ENCODE measurements around the gene CENPA.
"Not testable (repeated sequence)": the region's sequence is repeated elsewhere in the genome, so short reads cannot be mapped to it uniquely, and the experiment has no call there.

The CENPA gene

DNA sequence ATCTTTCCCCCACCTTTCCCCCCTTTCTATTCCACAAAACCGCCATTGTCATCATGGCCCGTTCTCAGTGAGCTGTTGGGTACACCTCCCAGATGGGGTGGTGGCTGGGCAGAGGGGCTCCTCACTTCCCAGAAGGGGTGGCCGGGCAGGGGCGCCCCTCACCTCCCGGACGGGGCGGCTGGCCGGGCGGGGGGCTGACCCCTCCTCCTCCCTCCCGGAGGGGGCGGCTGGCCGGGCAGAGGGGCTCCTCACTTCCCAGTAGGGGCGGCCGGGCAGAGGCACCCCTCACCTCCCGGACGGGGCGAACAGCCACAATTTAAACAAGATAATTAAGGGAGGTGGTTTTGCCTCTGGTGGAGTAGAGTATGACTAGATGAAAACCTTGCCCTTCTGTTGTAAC lies 9.3 kb downstream of the CENPA start:
- not testable (repeated sequence) for DNase-seq

- DNase-seq, result no peak
Measured at GRCh38 chr2:26801328-26801727, 15.5 kb downstream of the CENPA start.

- no peak for DNase-seq
Measured at GRCh38 chr2:26801796-26802195, 15.9 kb downstream of the CENPA start.

- DNase-seq, result no peak
Measured at GRCh38 chr2:26805241-26805676, 19.4 kb downstream of the CENPA start.

DNA sequence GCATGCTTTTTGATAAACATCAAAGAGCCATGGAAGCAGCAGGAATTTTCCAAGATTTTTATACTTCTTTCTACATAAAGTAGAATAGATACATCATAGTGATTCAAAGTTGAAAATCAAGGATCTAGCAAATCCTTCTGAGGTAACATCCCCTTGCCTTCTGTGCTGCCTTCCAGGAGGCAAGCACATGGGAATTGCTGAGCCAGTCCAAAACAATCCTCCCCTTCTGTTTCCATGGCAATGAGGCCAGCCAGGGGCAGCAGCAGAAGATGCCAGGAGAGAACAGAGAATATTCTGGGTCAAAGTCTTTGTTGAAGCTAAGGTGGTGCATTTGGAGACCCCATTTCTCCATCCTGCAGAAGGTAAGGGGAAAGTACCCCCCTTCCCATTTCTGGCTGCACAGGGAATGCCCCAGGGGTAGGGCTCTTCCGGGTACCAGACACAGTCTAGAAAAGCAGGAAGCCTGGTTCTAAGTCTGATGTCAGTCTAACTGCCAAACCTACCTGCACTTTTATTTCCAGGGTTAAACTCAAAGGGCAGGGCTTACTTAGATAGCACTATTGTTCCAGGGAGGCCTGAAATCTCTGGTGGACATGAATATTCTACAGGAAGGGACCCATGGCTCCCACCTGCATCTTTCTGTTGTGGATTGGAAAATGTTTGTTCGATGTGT lies 22.1 kb downstream of the CENPA start:
- no peak for DNase-seq

DNA sequence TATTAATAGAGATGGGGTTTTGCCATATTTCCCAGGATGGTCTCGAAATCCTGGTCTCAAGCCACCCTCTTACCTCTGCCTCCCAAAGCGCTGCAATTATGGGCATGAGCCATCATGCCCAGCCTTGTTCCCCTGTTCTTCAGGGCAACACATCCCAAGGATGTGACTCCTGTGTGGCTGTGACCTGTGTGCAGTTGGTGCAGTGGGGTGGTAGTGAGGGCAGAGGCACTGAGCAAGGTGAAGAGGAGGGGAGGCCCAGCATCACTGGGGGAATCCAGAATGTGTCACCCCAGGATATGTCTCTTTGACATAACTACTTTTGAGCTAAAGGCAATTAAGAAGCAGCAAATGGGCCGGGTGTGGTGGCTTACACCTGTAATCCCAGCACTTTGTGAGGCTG lies 23.4 kb downstream of the CENPA start:
- no peak for DNase-seq

- peak in 1 of 2 donors; percentile 63 for DNase-seq
Measured at GRCh38 chr2:26809876-26810577, 24.2 kb downstream of the CENPA start.

GRCh38 chr2:26811261-26811660 lies 25.4 kb downstream of the CENPA start:
- no peak for DNase-seq

GRCh38 chr2:26811791-26812694 lies 26.2 kb downstream of the CENPA start:
- DNase-seq, result no peak

- no peak for DNase-seq
Measured at GRCh38 chr2:26812731-26813130, 26.9 kb downstream of the CENPA start.

DNA sequence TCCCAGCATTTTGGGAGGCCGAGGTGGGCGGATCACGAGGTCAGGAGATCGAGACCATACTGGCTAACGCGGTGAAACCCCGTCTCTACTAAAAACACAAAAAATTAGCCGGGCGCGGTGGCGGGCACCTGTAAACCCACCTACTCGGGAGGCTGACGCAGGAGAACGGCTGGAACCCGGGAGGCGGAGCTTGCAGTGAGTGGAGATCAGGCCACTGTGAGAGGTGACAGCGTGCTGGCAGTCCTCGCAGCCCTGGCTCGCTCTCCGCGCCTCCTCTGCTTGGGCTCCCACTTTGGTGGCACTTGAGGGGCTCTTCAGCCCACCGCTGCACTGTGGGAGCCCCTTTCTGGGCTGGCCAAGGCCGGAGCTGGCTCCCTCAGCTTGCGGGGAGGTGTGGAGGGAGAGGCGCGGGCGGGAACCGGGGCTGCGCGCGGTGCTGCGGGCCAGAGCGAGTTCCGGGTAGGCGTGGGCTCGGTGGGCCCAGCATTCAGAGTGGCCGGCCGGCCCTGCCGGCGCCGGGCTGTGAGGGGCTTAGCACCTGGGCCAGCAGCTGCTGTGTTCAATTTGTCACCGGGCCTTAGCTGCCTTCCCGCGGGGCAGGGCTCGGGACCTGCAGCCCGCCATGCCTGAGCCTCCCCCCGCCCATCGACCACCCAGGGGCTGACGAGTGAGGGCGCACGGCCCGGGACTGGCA lies 28.4 kb downstream of the CENPA start:
- not testable (repeated sequence) for DNase-seq

DNA sequence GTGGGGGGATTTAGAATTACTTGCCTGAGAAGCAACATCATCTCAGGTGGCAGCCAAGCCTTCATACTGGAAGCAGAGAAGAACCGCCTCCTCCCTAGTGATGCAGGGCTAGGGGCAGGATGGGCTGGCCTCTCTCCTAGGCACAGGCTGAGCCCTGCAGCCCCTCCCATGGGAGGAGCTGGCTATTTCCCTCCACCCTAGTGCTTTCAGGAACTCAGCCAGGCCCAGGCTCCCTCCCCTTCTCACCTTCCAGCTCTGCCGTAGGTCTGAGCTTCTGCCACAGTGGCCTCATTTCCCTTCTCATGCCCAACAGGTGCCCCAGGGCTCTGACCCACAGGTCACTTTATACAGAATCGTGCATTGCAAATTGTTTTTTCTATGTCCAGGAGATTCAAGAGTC lies 31.0 kb downstream of the CENPA start:
- DNase-seq, result no peak

GRCh38 chr2:26818255-26818654 lies 32.4 kb downstream of the CENPA start:
- DNase-seq, result no peak

DNA sequence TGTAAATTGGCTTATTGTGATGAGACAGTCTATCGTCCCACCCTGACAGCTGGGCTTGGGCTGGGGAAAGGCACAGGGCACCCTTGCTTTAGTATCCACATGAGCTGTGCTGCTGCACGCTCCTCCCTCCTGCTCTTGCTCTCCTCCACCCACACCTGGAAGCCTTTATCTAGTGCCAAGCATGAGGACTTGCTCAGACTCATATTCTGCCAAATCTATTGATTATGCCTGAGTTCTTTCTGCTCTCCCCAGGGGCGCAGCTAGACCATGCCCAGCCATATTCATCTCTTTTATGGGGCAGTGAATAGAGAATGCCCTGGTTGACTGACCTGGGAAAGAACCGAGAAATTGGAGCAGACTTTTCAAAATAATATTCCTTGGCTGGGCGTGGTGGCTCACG lies 33.1 kb downstream of the CENPA start:
- no peak for DNase-seq

GRCh38 chr2:26820932-26821331 lies 35.1 kb downstream of the CENPA start:
- DNase-seq, result no peak

- no peak for DNase-seq
Measured at GRCh38 chr2:26822877-26823276, 37.0 kb downstream of the CENPA start.

- no peak for DNase-seq
Measured at GRCh38 chr2:26838121-26838906, 52.5 kb downstream of the CENPA start.

DNA sequence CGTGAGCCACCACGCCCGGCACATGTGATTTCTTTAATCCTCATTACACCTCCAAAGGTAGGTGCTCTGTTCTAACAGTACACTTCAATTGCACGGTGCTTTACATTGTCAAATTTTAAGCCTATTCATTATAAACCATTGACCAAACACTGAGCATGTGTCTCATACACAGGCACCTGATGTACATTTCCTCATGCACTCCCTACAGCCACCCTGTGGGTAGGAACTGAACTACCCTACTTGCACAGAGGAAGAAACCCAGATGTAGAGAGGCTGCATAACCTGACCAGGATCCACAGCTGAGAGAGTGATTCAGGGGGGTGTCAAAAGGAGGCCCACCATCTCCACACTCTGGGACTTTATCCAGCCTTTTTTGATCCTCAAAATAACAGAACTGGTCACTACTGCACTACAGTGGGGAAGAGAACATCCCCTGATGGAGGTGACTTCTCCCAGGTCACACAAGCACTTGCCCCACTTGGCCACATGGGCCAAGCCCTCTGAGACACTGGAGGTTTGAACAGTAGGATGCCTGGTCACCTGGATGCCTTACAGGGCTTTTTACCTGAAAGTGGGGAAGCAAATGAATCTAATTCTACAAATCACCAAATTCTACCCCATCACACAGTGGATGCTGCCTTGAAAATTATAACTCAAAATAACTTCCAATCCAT lies 55.2 kb downstream of the CENPA start:
- no peak for DNase-seq

GRCh38 chr2:26843041-26843440 lies 57.2 kb downstream of the CENPA start:
- no peak for DNase-seq

All from bone marrow (tissue), 2 donors.